Kidney (tissue), 14 donors: Measurements from ENCODE around the gene PLA2G4B. TPM values are rescaled to one million over a fixed set of nuclear protein-coding genes. Genes with fewer than 3 reads are reported as not detected.

ENCODE experiments used
- DNase-seq, 5 donors: peaks; one replicate each; pipeline ENCODE4 v3.0.0-alpha.2; 2013 to 2020
- FAIRE-seq: peaks from 2 replicates; lab custom pipeline; 2012; peaks lifted over from hg19 to GRCh38; lab: Jason Lieb, UNC
- H3K27ac ChIP-seq, 2 donors: one replicate each; pipeline ENCODE4 v1.7.0; 2013; ENCODE audit warnings: low read depth in 2 of 2, low read length in 2 of 2, inconsistent platforms in 1 of 2
- H3K27me3 ChIP-seq: one replicate; pipeline ENCODE4 v1.7.1; 2013; ENCODE audit warnings: low read length, inconsistent platforms; ENCODE audit not compliant: control insufficient read depth, insufficient read depth
- H3K36me3 ChIP-seq, 3 donors: one replicate each; pipeline versions ENCODE4 v1.7.0 to v1.7.1; 2013; ENCODE audit warnings: low read length in 3 of 3, control low read depth in 1 of 3, inconsistent platforms in 1 of 3; ENCODE audit not compliant: insufficient read depth in 3 of 3, control insufficient read depth in 2 of 3
- H3K4me1 ChIP-seq, 3 donors: one replicate each; pipeline versions ENCODE4 v1.7.0 to v1.7.1; 2013; ENCODE audit warnings: low read length in 3 of 3, inconsistent platforms in 1 of 3, low read depth in 1 of 3; ENCODE audit not compliant: control insufficient read depth in 2 of 3, insufficient read depth in 2 of 3
- H3K4me3 ChIP-seq, 3 donors: one replicate each; pipeline versions ENCODE4 v1.7.0 to v1.8.1; 2013; ENCODE audit warnings: low read length in 3 of 3, control low read depth in 1 of 3, inconsistent platforms in 1 of 3
- H3K9ac ChIP-seq, 3 donors: one replicate each; pipeline versions ENCODE4 v1.7.0 to v1.7.1; 2013; ENCODE audit warnings: low read length in 3 of 3, control low read depth in 1 of 3, inconsistent platforms in 1 of 3
- H3K9me3 ChIP-seq, 3 donors: one replicate each; pipeline versions ENCODE4 v1.7.0 to v1.7.1; 2013; ENCODE audit warnings: low read length in 3 of 3, control low read depth in 1 of 3, inconsistent platforms in 1 of 3; ENCODE audit not compliant: control insufficient read depth in 2 of 3, insufficient read depth in 1 of 3
- intact Hi-C: fragments of 100-400 bp; cut with DNase I; formaldehyde crosslinking; loops from one replicate; pipeline ENCODE4 v1.11.1; 2022
- microRNA-seq: library from miRNA; unstranded; fragments of <30 nt; microRNA quantifications from one replicate; pipeline ENCODE4 v1.2.0, GENCODE V29; 2020
- polyA plus RNA-seq: library from polyadenylated mRNA; stranded (reverse); fragments of 350-450 nt; fragmentation: Illumina TruSeq; extraction: RNeasy Lipid Tissue Mini Kit (QIAGEN cat#74804); gene quantifications from one replicate; pipeline ENCODE4 v1.2.3, GENCODE V29; 2014; ENCODE audit warnings: low read depth, low replicate concordance; ENCODE audit not compliant: insufficient read depth
- total RNA-seq: library from RNA; stranded (reverse); fragmentation: NEBNext Ultra II Directional; extraction: Animal tissue kit (Norgen Biotek cat#: 25700); gene quantifications from one replicate; pipeline ENCODE4 v1.2.1, GENCODE V29; 2021
- TF ChIP-seq, protein P1 (sequence below): IDR thresholded peaks from 3 replicates; pipeline ENCODE4 v1.5.1; 2012; ENCODE audit warnings: mild to moderate bottlenecking, moderate library complexity, borderline replicate concordance; ENCODE audit not compliant: insufficient read depth; ENCODE audit errors: extremely low read depth
- donor health status: control.
- donor health status: control.
- donor health status: control.
- donor health status: control.
- donor health status: control.
- donor health status: DM: yes; HTN: yes; CAD: no.
- donor health status: Normal renal cell carcinoma (clear cell type).

Gene PLA2G4B
- total and polyA plus RNA-seq, 2 donors from 2014 or later = 4.8 to 8.3 TPM

- no peak overlapping the region for H3K4me3 ChIP-seq
- DNase-seq (peak in 1 of 5 donors; percentile 46), FAIRE-seq (no peak)
- H3K4me1 ChIP-seq = peaks cover 0 to 28% (median 17%) of the 10 kb centered on the region in 3 donors
- H3K9me3 ChIP-seq = no peaks in the 10 kb centered on the region
- H3K9ac ChIP-seq = no peak overlapping the region
- H3K36me3 ChIP-seq = peaks cover 0 to 6% (median 2%) of the 10 kb centered on the region in 3 donors
- intact Hi-C loops = no loop called here
- H3K27me3 ChIP-seq = no peaks in the 10 kb centered on the region
- TF ChIP-seq, protein P1, sequence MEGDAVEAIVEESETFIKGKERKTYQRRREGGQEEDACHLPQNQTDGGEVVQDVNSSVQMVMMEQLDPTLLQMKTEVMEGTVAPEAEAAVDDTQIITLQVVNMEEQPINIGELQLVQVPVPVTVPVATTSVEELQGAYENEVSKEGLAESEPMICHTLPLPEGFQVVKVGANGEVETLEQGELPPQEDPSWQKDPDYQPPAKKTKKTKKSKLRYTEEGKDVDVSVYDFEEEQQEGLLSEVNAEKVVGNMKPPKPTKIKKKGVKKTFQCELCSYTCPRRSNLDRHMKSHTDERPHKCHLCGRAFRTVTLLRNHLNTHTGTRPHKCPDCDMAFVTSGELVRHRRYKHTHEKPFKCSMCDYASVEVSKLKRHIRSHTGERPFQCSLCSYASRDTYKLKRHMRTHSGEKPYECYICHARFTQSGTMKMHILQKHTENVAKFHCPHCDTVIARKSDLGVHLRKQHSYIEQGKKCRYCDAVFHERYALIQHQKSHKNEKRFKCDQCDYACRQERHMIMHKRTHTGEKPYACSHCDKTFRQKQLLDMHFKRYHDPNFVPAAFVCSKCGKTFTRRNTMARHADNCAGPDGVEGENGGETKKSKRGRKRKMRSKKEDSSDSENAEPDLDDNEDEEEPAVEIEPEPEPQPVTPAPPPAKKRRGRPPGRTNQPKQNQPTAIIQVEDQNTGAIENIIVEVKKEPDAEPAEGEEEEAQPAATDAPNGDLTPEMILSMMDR = no peak
- H3K27ac ChIP-seq = no peak overlapping the region
These were observed 57.9 kb downstream of the PLA2G4B start for GRCh38 chr15:41896566-41896965.

DNA sequence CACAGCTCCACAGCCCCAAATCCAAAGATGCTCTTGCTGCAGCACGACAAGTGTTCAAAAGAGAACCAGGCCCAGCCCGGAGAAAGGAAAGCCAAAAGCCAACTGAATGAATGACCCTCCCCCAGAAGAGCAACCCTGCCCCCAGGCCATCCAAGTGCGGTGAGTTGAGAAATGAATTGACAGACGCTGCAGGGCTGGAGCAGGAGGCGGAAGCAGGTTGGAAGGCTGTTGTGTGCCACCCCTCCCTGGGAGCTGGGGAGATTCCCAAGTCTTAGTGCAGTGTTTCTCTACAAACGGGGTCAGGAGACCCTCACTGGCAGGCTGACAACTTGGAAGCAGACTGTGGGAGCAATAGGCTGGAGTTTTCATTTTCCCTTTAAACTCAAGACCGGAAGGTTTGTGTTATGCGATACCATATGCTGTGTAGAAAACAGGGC is 58.7 kb downstream of the PLA2G4B start:
- no peak overlapping the region for H3K9ac ChIP-seq
- no peaks in the 10 kb centered on the region for H3K9me3 ChIP-seq
- no peak overlapping the region for H3K4me3 ChIP-seq
- peak in 3 of 5 donors; percentile 58 to 84 (median 72) for DNase-seq
- peaks cover 0 to 22% (median 17%) of the 10 kb centered on the region in 3 donors for H3K4me1 ChIP-seq
- H3K27ac ChIP-seq = no peak overlapping the region
- peaks cover 0 to 6% (median 4%) of the 10 kb centered on the region in 3 donors for H3K36me3 ChIP-seq
- H3K27me3 ChIP-seq = no peaks in the 10 kb centered on the region
- intact Hi-C loops = no loop called here
- no peak for FAIRE-seq
- TF ChIP-seq, protein P1 = no peak

Small RNA genes within 50 kb of the gene (microRNA-seq; reads per million reads assigned to microRNA genes)
- not detected for gene MIR4310

Other genes starting within 250 kb of the PLA2G4B start
- gene MGA, start 178.4 kb upstream of the PLA2G4B start, total RNA-seq = 40.1 TPM
- gene MGA, start 178.4 kb upstream of the PLA2G4B start, polyA plus RNA-seq = 1.9 TPM
- 28.6 TPM for gene MAPKBP1, start 64.4 kb upstream of the PLA2G4B start, total RNA-seq
- gene MAPKBP1, start 64.4 kb upstream of the PLA2G4B start, polyA plus RNA-seq = 3.7 TPM
- gene JMJD7, start 10.8 kb upstream of the PLA2G4B start, total RNA-seq = 16.2 TPM
- 17.6 TPM for gene JMJD7, start 10.8 kb upstream of the PLA2G4B start, polyA plus RNA-seq
- gene SPTBN5, start 55.2 kb downstream of the PLA2G4B start, total RNA-seq = 1.2 TPM
- gene SPTBN5, start 55.2 kb downstream of the PLA2G4B start, polyA plus RNA-seq = 2.6 TPM
- 38.5 TPM for gene EHD4, start 133.7 kb downstream of the PLA2G4B start, total RNA-seq
- gene EHD4, start 133.7 kb downstream of the PLA2G4B start, polyA plus RNA-seq = 15.7 TPM
- not detected for gene PLA2G4E, start 182.2 kb downstream of the PLA2G4B start, total RNA-seq
- not detected for gene PLA2G4E, start 182.2 kb downstream of the PLA2G4B start, polyA plus RNA-seq